ENCODE data around the gene YBX1.
"Not testable (repeated sequence)": the region's sequence is repeated elsewhere in the genome, so short reads cannot be mapped to it uniquely, and the experiment has no call there.

Gene YBX1

DNA sequence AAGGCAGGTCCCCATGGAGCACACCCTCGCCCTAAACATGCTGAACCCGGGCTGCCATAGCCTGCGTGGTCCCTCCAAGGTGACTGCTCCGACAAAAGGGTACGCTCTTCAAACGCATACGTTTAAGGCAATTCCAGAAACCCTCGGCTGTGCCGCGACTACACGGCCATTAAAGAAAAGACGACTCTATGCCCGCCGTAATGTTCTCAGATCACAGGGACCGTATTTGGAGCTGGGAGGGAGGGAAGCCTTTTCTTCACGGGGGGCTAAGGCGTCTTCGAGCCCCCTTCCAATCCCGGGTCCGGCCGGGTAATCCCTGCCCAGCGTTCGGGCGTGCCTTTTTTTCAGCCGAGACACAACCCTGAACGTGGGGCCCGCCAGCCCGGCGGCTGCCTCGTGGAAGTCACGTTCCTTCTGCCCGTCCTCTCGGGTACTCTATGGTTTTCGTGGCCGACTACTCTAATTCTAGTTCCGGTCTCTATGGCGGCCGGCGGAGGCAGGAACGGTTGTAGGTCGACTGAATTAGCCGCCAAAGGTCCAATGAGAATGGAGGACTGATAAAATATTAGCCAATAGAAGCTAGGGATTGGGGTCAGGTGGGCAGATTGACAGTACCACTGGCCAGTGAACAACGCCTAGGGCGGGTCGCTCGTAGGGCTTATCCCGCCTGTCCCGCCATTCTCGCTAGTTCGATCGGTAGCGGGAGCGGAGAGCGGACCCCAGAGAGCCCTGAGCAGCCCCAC lies at the start of gene YBX1:
Gene YBX1 (plus strand): TSS at position 678 of the 743 bp plus-strand sequence. CDS start 148 bp downstream, outside the sequence.
- DNase-seq (ENCODE audit: low read depth): peak; percentile 93

DNA sequence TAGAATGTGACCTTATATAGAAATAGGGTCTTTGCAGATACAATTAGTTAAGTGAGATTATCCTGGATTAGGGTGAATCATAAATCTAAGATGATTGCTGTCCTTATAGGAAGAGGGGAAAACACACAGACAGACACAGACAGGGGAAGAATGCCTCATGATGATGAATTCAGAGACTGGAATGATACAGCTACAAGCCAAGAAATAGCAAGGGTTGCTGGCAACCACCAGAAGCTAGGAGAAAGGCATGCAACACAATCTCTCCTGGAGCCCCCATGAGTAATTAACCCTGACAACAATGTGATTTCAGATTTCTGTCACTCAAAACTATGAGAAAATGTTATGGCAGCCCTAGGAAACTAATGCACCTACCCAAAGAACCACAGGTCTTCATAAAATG lies 43.1 kb upstream of the YBX1 start:
- DNase-seq (ENCODE audit: low read depth): no peak

DNA sequence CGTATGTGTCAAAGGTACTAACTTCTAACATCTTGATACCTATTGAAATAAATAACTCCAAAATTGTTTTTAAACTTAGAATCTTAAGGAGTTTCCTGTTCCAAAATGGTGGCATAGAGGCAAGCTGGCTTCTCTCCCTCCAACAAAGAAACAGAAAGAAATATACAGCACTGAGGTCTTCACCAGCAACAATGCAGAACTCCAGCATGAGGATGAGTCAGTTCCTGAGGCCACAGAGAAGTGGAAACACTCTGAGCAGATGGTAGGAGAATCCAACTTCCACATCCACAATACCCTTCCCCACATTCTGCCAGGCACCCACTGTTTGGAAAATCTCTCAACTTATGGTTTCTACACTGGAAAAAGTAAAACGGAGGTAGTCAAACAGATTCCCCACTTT lies 36.2 kb upstream of the YBX1 start:
- DNase-seq (ENCODE audit: low read depth): no peak

DNA sequence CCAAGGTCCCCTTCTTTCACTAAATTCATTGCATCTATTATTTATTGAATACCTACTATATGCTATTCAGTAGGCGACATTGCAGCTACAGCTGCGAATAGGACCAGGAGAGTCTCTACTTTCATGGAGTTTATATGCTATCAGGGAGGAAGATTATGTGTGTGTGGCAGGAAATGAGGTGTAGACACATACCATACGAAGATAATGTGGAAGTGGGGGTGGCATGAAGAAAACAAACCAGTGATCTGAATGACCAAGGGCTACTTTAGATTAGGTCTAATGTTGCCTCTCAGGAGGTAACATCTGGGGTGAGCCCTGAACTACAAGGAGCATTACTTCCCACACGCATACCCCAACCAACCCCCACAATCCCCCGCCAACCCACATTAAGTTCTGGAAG lies 25.0 kb upstream of the YBX1 start:
- no peak for DNase-seq (ENCODE audit: low read depth)

DNA sequence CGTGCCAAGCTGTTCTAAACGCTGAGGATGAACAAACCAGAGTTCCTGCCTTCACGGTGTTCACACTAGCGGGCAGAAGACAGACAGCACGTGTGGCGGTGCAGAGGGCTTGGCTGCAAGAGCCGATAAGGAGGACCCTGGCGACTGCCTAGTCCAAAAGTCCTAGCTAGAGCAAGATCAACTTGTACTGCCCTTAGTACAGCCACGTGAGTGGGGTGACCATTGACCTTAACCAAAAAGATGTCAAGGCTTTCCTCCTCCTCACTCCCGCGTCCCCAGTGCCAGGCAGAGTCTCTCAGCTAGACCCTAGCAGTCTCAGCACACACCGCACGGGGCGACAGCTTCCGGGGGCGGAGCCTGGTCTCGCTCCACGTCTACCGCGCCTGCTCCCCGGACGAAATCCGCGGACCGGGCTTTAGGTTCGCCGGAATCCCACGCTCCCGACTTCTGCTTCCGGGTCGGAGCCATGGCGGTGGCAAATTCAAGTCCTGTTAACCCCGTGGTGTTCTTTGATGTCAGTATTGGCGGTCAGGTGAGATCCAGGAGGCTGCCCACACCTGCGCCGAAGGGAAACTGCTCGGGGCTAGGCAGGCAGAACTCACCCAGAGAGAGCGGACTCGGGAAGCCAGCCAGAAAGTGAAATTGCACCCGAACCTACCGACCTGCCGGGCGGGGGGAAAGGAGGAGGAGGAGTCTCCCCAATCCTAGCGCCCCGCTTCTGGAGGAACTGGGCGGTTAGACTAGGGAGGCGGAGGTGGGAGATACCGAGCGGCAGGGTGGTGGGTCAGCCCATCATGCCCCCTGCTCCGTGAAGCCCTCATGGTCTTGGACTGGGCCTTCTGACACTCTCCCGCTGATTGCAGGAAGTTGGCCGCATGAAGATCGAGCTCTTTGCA lies 24.0 kb upstream of the YBX1 start, which contains the start of gene PPIH:
Gene PPIH (plus strand): TSS at position 443 of the 896 bp plus-strand sequence. CDS start 24 bp downstream, at position 467.
- DNase-seq (ENCODE audit: low read depth): peak; percentile 93

DNA sequence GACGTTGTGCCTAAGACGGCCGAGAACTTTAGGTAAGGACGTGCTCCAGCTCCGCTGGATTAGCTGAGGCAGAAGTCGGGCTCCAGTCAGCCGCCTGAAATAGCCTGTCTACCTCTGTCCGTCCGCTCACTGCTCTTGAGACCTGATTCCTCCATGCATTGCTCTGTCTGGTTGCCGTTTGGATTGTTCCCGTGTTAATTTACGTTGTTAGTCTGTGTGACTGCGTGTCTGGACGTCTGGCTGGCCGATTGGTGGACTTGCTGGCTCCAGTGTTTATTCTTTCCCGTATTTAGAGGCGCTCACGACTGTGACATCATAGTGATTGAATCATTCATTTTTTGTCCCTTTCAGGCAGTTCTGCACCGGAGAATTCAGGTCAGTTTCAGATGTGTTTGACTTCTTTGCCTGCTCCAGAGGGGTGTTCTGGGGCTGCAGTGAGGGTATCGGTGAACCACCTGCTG lies 23.3 kb upstream of the YBX1 start:
- no peak for DNase-seq (ENCODE audit: low read depth)

DNA sequence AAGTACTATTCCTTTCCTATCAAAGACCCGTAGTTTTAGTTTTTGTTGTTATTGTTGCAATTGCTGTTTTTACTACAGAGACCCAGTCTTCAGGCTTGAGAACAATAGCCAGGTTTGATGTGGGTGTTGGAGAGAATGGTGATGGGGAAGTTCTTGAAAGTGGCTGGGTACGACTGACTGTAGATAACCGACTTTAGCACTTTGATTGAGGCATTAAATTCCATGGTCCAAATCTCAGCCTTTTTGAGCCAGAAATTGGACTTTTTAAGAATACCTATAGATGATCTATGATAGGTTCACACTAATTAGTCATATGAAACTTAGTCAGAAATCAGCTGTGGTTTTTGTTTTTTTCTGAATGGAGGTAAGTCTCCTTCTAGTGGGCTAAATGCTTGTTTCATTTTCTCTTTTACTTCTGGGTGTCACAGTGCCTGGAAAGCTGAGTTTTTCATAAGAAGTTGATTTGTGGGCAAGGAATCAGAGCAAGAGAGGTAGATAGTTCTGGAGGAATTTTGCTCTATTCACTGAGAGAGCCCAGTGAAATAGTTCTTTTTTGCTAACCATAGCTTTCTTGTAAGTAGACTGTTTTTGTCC lies 21.2 kb upstream of the YBX1 start:
- DNase-seq (ENCODE audit: low read depth): no peak

DNA sequence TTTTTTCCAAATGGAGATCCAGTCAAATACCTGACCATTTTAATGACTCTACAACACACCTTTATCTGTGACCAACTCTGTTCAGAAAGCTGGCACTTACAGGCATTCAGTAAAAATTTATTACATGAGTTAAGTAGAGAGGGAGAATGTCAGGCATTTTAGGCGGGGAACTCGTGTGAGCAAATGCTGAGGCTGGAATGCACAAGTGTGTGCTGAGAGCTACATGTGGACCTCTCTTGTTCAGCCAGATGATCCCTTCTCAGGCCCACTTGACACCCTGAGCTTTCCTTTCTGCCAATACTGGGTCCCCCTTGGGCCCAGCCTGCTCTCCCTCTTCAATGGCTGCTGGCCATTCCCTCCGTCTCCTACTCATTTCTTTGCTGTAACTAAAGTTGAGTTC lies 12.3 kb upstream of the YBX1 start:
- DNase-seq (ENCODE audit: low read depth): no peak

DNA sequence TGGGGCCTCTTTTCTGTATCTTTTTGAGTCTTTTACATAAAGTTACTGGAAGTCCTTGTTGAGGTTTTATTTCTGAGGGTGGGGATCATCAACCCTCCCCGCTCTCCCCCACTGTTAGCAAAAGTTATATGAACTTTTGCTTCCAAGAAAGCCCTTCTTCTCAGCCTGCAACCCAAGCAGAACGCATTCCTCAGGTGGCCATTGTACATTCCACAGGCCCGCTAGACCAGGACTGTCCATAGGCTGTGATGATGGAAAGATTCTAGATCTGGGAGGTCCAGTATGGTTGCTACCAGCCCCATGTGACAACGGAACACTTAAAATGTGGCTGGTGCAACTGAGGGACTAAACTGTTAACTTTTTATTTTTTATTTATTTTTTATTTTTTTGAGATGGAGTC lies 11.8 kb upstream of the YBX1 start:
- no peak for DNase-seq (ENCODE audit: low read depth)

DNA sequence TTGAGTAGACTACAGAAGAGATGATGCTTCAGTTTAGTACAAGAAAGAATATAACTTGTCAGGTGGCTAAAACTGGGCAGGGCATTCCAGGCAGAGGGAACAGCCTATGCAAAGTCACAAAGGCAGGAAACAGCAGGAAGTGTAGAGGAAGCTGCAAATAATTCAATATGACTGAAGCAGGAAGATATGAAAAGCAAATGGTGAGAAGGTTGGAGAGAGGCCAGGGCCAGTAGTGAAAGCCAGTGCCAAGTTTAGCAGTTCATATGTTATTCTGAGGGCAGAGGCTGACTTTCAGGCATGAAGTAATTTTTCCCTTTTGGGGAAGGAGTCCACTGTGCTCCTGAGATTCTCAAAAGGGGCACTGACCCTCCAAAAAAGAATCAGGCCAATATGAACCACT lies 8.0 kb upstream of the YBX1 start:
- DNase-seq (ENCODE audit: low read depth): no peak

DNA sequence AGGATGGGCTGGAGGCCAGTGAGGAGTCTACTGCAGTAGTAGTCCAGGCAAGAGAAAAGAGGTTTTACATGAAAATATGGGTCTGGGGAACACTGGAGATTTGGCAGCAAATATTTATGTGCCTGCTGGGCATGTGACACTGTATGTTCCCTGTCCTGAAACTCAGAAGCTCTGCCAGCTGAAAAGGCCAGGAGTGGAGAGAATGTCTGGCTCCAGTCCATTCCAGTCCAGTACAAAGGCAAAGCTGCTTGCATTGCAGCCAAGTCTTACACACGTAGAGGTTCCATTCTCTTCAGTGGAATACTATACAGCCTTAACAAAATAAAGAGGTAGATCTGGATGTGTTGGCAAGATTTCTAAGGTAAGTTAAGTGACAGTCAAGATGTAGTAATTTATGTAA lies 7.5 kb upstream of the YBX1 start:
- no peak for DNase-seq (ENCODE audit: low read depth)

DNA sequence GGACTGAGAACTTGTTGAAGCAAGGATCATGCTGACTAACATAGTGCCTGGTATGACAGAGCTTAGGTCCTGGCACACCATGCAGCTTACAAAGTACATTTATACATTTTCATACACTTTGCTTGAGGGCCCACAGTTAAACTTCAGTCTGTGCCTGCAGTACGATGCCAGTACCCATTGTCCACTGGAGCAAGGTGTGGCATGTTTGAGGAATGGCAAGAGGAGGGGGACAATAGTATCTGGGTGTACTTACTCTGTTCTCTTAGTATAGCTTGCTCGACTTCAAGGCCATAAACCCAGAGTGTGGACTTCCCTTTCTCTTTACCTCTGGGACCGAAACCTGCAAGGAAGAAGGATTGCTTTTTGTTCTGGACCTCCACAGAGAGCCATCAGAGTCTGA lies 6.8 kb upstream of the YBX1 start:
- no peak for DNase-seq (ENCODE audit: low read depth)

DNA sequence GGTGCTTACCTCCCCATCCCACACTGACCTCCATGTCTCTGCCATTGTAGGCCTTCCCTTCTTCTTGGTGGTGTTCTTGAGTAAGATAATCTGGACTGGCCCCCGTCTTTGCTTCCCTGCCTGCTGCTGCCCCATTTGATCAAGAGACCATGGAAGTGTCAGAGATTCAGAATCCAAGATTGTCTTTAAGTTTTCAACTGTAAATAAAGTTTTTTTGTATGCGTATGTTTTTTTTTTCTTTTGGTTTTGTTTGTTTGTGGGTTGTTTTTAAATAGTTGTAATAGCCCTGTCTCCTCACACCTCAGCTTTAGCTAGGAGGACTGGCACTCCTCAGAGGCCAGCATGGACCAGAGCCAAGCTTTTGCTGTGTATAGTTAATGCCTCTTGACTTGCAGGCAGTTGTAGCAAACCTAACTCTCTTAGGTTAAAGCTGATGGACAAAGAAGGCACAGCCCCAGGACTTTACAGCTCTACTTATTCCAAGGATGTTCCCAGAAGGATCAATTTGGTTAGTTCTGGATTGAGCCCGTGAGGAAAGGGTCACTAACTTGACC lies 5.6 kb upstream of the YBX1 start:
- no peak for DNase-seq (ENCODE audit: low read depth)

DNA sequence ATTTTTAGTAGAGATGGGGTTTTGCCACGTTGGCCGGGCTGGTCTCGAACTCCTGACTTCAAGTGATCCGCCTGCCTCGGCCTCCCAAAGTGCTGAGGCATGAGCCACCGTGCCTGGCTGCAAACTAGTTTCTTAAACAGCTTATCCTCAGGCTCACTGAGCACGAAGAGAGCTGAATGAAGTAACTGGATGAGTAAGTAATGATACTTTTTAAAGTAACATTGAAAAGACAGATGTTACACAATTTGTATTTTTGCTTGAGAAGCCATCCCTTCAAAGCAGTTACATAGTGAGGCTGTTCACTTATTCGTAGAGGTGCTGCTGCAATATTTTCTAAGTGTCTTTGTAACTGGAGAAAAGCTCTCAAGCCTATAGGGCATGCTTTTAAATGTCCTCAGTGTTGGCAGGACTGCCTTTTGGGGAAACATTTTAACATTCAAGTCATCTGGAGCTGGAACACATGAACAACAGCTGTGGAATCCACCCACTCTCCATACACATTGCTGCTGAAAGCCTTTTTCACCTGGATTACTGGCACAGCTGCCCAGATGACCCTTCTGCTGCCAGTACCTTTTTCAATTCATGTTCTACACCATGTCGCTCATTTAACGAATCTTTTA lies 2.7 kb upstream of the YBX1 start:
- DNase-seq (ENCODE audit: low read depth): no peak

DNA sequence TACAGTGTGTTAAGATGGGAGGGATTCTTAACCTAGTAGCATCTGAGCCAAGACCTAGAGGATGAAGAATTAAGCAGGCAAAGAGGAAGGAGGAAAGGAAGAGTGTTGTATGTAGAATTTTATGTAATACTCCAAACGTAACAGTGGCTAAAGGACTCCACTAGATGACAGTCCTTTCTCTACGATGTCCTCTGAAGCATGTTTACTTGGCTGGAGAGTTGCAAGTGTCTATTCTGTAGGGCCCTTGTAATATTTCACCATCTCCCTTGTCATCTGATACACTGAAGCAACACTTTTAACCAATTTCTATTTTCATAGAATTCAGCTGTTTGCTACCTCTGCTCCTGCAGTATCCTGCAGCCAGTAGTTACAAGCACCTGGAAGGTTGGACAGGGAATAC lies 2.2 kb upstream of the YBX1 start:
- DNase-seq (ENCODE audit: low read depth): no peak

DNA sequence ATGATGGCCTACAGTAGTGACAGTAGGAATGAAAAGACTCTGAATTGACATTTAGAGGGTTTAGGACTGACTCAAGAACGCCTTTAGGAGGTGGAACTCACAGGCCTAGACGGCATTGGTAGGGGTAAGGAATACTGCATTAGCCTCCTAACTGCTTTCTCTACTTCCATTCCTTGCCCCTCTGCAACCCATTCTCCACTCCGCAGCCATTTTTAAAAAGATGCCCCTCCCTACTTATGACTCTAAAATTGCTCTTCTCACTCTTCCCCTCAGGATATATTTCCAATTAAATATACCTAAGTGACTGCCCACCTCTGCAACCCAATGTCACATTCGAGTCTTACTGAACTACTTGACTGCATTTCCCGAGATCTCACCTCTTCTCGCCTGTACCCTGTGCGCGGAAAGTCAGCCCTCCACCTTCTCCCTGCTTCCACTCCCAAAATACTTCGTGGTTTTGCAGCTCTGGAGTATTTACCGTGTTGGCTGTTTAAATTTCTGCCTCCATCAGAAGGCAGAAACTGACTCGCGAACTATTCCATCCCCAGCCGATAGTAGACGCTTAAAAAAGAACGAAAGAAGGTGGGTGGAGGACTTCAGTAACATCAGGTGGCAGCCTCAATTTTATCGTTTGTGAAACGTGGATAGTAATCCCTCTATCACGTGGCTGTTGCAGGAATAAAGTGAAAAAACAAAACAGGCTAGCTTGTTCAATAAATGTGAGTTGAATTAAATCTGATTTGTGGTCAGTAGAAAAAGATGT lies 1.1 kb upstream of the YBX1 start:
- DNase-seq (ENCODE audit: low read depth): peak; percentile 22

DNA sequence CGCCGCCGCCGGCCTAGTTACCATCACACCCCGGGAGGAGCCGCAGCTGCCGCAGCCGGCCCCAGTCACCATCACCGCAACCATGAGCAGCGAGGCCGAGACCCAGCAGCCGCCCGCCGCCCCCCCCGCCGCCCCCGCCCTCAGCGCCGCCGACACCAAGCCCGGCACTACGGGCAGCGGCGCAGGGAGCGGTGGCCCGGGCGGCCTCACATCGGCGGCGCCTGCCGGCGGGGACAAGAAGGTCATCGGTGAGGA lies 193 bp downstream of the YBX1 start:
- DNase-seq (ENCODE audit: low read depth): not testable (repeated sequence)

DNA sequence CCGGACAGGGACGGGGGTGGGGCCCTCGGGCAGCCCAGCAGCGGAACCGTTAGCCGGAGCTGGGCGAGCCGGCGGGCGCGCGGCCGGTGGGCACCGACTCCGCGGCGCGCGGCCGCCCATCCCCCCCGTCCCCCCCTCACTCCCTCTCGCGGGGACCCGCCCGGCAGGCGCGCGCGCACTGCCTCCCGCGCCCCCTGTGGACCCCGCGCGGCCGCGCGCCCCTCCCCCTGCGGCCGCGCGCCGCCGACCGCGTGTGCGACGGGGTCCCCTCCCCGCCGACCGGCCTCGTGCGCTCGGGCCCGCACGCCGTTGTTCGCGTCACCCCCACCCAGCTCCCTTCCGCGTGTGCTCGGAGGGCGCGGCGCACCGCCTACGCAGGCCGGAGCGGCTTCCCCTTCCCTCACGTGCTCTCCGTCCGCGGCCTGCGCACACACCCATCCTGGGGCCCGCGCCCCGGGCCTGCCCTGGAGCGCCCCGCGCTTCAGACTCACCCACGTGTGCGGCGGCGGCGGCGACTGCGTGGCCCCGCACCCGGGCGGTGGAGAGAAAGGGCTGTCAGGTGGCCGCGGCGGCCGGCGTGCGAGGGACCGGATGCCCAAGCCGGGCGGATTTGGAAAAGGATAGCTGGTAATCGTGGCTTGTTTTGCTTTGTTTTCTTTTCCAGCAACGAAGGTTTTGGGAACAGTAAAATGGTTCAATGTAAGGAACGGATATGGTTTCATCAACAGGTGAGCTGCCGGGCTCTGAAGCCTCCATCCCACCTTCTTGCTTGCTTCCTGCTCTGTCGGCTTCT lies 717 bp downstream of the YBX1 start:
- peak; percentile 52 for DNase-seq (ENCODE audit: low read depth)

DNA sequence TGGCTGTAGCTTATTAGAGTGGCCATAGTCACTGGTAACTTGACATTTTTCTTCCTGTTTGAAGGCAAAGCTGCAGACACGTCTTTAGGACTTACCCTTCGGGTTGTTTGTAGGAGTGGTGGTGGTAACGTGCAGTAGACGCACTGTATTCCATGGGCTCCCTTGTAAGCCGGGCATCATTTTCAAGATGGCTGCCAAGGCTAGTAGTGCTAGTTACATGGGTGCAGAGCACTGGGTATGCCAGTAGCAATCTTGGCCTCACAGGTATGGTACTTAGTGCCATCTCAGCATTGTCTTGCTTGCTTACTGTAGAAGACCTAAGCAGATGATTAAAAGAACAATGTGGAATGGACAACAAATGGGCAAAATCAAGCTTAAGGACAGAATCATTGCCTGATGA lies 1.9 kb downstream of the YBX1 start:
- DNase-seq (ENCODE audit: low read depth): no peak

DNA sequence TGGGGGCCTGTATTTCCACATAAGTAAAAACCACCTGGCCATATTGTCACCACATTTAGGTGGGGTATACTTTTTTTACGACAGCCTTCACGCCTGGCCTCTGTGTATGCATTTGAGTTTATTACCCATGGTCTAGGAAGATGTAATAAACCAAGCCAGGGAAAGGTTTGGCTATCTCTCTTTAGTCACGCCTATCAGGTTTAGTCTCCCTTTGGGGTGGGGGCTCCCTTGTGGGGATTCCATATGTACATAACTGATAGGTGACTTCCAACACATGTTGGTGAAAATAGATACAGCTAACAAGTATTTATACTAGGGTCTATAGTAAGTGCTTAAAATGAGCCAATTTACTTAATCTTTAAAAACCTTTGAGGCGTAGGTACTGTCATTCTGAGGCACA lies 4.2 kb downstream of the YBX1 start:
- DNase-seq (ENCODE audit: low read depth): no peak

DNA sequence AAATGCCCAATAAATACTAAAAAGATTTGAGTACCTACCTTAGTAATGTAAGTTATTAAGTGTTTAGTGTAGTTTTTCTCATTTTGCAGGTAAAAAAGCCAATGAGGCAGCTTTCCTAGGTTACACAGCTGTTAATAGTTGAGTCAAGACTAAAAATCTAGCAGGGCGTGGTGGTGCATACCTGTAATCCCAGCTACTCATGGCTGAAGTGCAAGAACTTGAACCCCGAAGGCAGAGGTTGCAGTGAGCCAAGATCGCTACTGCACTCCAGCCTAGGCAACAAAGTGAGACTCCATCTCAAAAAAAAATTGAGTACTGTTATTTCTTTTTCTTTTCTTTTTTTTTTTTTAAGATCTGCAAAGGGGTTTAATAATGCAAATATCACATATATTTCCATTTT lies 7.7 kb downstream of the YBX1 start:
- DNase-seq (ENCODE audit: low read depth): no peak

Data from stimulated activated CD4-positive, alpha-beta T cell treated with anti-CD3 and anti-CD28 coated beads, Interleukin-2, amount 100 ng/mL, for 4 hours (primary cell).